PC-3 (cell line): ENCODE measurements around the gene KCNK5. TPM values are rescaled to one million over a fixed set of nuclear protein-coding genes. Genes with fewer than 3 reads are reported as not detected.

Source experiments
- ATAC-seq: fragments of 200-7000 bp; cut with Tn5 transposase; 2 replicates; pipeline ENCODE4 v1.9.1; 2020; ENCODE audit warnings: mild to moderate bottlenecking, moderate library complexity
- BruUV-seq: library from RNA; stranded (reverse); fragments of 400-500 nt; replicated peaks from 2 replicates; lab custom pipeline; 2021; lab: Mats Ljungman, UMichigan
- CTCF ChIA-PET: fragments of 300-600 bp; sonication (Branson Sonifier 250); formaldehyde crosslinking; loops from one replicate; lab custom pipeline; 2022; ENCODE audit warnings: antibody characterized with exemption; lab: Charles Lee
- POLR2A ChIA-PET: fragments of 300-600 bp; sonication (Branson Sonifier 250); formaldehyde crosslinking; loops from one replicate; lab custom pipeline; 2022; ENCODE audit warnings: antibody characterized with exemption; ENCODE audit not compliant: unreplicated experiment; lab: Charles Lee
- DNase-seq: peaks from one replicate; pipeline ENCODE4 v3.0.0-alpha.2; 2015
- H2AFZ ChIP-seq: fragments of 300-600 bp; sonication (generic); 2 replicates; pipeline ENCODE4 v1.6.0; 2016; ENCODE audit warnings: antibody characterized with exemption, low read length
- H3F3A ChIP-seq: fragments of 300-600 bp; sonication (generic); one replicate; pipeline ENCODE4 v1.6.0; 2017; ENCODE audit warnings: antibody characterized with exemption, low read length, control low read depth, mild to moderate bottlenecking; ENCODE audit not compliant: unreplicated experiment
- H3K27ac ChIP-seq: fragments of 300-600 bp; sonication (generic); 2 replicates; pipeline ENCODE4 v1.5.1; 2016; ENCODE audit warnings: mild to moderate bottlenecking, low read length
- H3K27me3 ChIP-seq: fragments of 300-600 bp; sonication (generic); 2 replicates; pipeline ENCODE4 v1.6.1; 2016; ENCODE audit warnings: low read length, mixed read lengths
- H3K36me3 ChIP-seq: fragments of 300-600 bp; sonication (generic); 2 replicates; pipeline ENCODE4 v1.6.1; 2016; ENCODE audit warnings: low read depth, mixed run types, low read length, mixed read lengths
- H3K4me1 ChIP-seq: fragments of 300-600 bp; sonication (generic); 2 replicates; pipeline ENCODE4 v1.5.1; 2016; ENCODE audit warnings: low read length; ENCODE audit not compliant: insufficient read depth
- H3K4me2 ChIP-seq: fragments of 300-600 bp; sonication (generic); 2 replicates; pipeline ENCODE4 v1.6.0; 2016; ENCODE audit warnings: low read length
- H3K4me3 ChIP-seq: fragments of 300-600 bp; sonication (generic); 2 replicates; pipeline ENCODE4 v1.5.1; 2016; ENCODE audit warnings: mild to moderate bottlenecking, low read length, mixed read lengths
- H3K79me2 ChIP-seq: fragments of 300-600 bp; sonication (generic); 2 replicates; pipeline ENCODE4 v1.6.1; 2017; ENCODE audit warnings: low read length, mixed read lengths
- H3K9ac ChIP-seq: fragments of 300-600 bp; sonication (generic); 2 replicates; pipeline ENCODE4 v1.6.0; 2016; ENCODE audit warnings: mild to moderate bottlenecking, low read length
- H3K9me2 ChIP-seq: fragments of 300-600 bp; sonication (generic); replicated peaks from 2 replicates; pipeline ENCODE4 v1.6.1; 2016; ENCODE audit warnings: mixed run types, low read length, mixed read lengths
- H3K9me3 ChIP-seq: fragments of 300-600 bp; sonication (generic); 2 replicates; pipeline ENCODE4 v1.6.1; 2016; ENCODE audit warnings: low read length, mixed read lengths
- H4K20me1 ChIP-seq: fragments of 300-600 bp; sonication (generic); 2 replicates; pipeline ENCODE4 v1.6.1; 2016; ENCODE audit warnings: low read length, mixed read lengths
- CTCF ChIP-seq: fragments of 300-600 bp; sonication (generic); conservative IDR thresholded peaks from 2 replicates; pipeline ENCODE4 v1.5.1; 2017; ENCODE audit warnings: antibody characterized with exemption, low read depth, mild to moderate bottlenecking, low read length
- EZH2 ChIP-seq: fragments of 300-600 bp; sonication (generic); IDR thresholded peaks from one replicate; pipeline ENCODE4 v1.6.1; 2017; ENCODE audit warnings: antibody characterized with exemption, mild to moderate bottlenecking, low read length; ENCODE audit not compliant: unreplicated experiment
- EZH2phosphoT487 ChIP-seq: fragments of 300-600 bp; sonication (generic); IDR thresholded peaks from 2 replicates; pipeline ENCODE4 v1.6.1; 2018; ENCODE audit warnings: mild to moderate bottlenecking, antibody characterized with exemption, low read length, borderline replicate concordance
- intact Hi-C: fragments of 100-400 bp; cut with micrococcal nuclease; formaldehyde crosslinking; loops from 2 replicates; pipeline ENCODE4 v1.9.0; 2023
- total RNA-seq: library from RNA; depleted of rRNA; stranded (reverse); fragments of >200 nt; gene quantifications from 2 replicates; pipeline ENCODE4 v1.2.3, GENCODE V29; 2014

The KCNK5 gene
- total RNA-seq, 1 experiment from 2014 or later, result 3.5 TPM

- Histone ChIP-seq H3K9me3 (no peaks in the 10 kb centered on the region), H3K4me2 (no peak overlapping the region), H3K4me1 (peaks cover 15% of the 10 kb centered on the region), H3K4me3 (no peak overlapping the region), H3K27ac (no peak overlapping the region), H3K9me2 (no peaks in the 10 kb centered on the region), H4K20me1 (no peaks in the 10 kb centered on the region), H3K79me2 (no peaks in the 10 kb centered on the region), H3K36me3 (no peaks in the 10 kb centered on the region), H3K27me3 (no peaks in the 10 kb centered on the region), H3K9ac (no peak overlapping the region), H3F3A (no peaks in the 10 kb centered on the region), H2AFZ (no peak overlapping the region)
- POLR2A ChIA-PET, result no interaction called here
- intact Hi-C loops, result no loop called here
- BruUV-seq, result no TSS peak
- no peak for DNase-seq
- TF ChIP-seq EZH2phosphoT487, result no peak
- TF ChIP-seq CTCF, result no peak
- no peak for TF ChIP-seq EZH2
- CTCF ChIA-PET, result no interaction called here
- ATAC-seq, result no peak
Measured at GRCh38 chr6:39210450-39210849, 18.8 kb downstream of the KCNK5 start.

GRCh38 chr6:39209911-39210310, 19.4 kb downstream of the KCNK5 start:
- no peak overlapping the region for H3K27ac ChIP-seq
- POLR2A ChIA-PET, result no interaction called here

More at GRCh38 chr6:39209911-39210310, 19.4 kb downstream of the KCNK5 start:
- CTCF ChIA-PET, result no interaction called here
- Histone ChIP-seq H2AFZ (no peak overlapping the region), H3K4me3 (no peak overlapping the region), H3K27me3 (no peaks in the 10 kb centered on the region), H4K20me1 (no peaks in the 10 kb centered on the region), H3K9ac (no peak overlapping the region), H3K4me2 (no peak overlapping the region), H3K79me2 (no peaks in the 10 kb centered on the region), H3K36me3 (no peaks in the 10 kb centered on the region), H3F3A (no peaks in the 10 kb centered on the region), H3K9me2 (no peaks in the 10 kb centered on the region), H3K9me3 (no peaks in the 10 kb centered on the region), H3K4me1 (peaks cover 10% of the 10 kb centered on the region)
- TF ChIP-seq EZH2phosphoT487, result no peak
- TF ChIP-seq EZH2, result no peak
- TF ChIP-seq CTCF, result no peak
- no TSS peak for BruUV-seq
- DNase-seq, result no peak
- no peak for ATAC-seq
- intact Hi-C loops, result no loop called here
